K562 (cell line): ENCODE measurements around the gene RNPEP.
A peak's percentile ranks its signal among the peaks of the same experiment; 100 is the strongest.

Experiments
- CHD1 ChIP-seq: fragments of 200-600 bp; sonication (generic); IDR thresholded peaks from one replicate; pipeline ENCODE4 v1.6.1; 2012; ENCODE audit warnings: mild to moderate bottlenecking, moderate library complexity, low read length, inconsistent platforms
- EGR1 ChIP-seq: fragments of 450-650 bp; conservative IDR thresholded peaks from 2 replicates; pipeline ENCODE4 v1.6.1; 2017; ENCODE audit warnings: mild to moderate bottlenecking
- EP300 ChIP-seq: IDR thresholded peaks from 2 replicates; pipeline ENCODE4 v1.6.1; 2012; ENCODE audit warnings: low read length, improper control_type of control experiment
- FOXP1 ChIP-seq: sonication (generic); formaldehyde crosslinking; IDR thresholded peaks from 2 replicates; pipeline ENCODE4 v1.8.0; 2022; ENCODE audit warnings: mild to moderate bottlenecking, missing genetic modification reagents
- KLF6 ChIP-seq: fragments of 250-450 bp; sonication (Bioruptor Pico); IDR thresholded peaks from 2 replicates; pipeline ENCODE4 v1.4.0; 2020; ENCODE audit warnings: mild to moderate bottlenecking, moderate library complexity, borderline replicate concordance
- MAFF ChIP-seq: IDR thresholded peaks from 2 replicates; pipeline ENCODE4 v1.6.1; 2012; ENCODE audit warnings: low read length, improper control_type of control experiment
- NFATC3 ChIP-seq: fragments of 450-650 bp; IDR thresholded peaks from 2 replicates; pipeline ENCODE4 v1.6.1; 2017; ENCODE audit warnings: mild to moderate bottlenecking
- NFE2 ChIP-seq: IDR thresholded peaks from 2 replicates; pipeline ENCODE4 v1.6.1; 2014; ENCODE audit warnings: antibody characterized with exemption, low read depth
- POLR2A ChIP-seq: fragments of 450-650 bp; conservative IDR thresholded peaks from 2 replicates; pipeline ENCODE4 v1.6.1; 2016
- RCOR1 ChIP-seq, 2 experiments: IDR thresholded peaks; 2 replicates each; pipeline ENCODE4 v1.6.1; 2012; ENCODE audit warnings: low read depth in 2 of 2, low read length in 2 of 2, borderline replicate concordance in 1 of 2, improper control_type of control experiment in 1 of 2
- SP2 ChIP-seq: IDR thresholded peaks from 2 replicates; pipeline ENCODE4 v1.6.1; 2011; ENCODE audit warnings: mild to moderate bottlenecking, low read depth, low read length, moderate library complexity; ENCODE audit not compliant: poor library complexity, severe bottlenecking; ENCODE audit errors: extremely low read depth
- TF ChIP-seq, protein P1 (sequence below): sonication (generic); formaldehyde crosslinking; IDR thresholded peaks from 2 replicates; pipeline ENCODE4 v1.8.1; 2022; ENCODE audit warnings: missing genetic modification reagents

DNA sequence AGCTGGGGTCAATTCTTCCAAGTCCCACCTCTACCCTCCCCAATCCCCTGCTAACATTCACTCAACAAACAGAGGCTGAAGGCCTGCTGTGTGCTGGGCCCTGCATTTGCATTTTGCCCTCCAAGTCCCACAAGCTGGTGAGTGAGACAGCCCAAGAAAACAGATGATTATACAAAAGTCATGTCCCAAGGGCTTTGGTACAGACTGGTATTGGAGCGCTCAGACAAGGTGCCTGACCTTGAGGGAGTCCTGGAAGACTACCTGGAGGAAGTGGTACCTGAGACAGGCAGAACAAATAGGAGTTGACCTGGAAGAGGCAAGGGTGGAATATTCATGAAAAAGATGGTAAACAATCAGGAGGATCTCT is 40.3 kb upstream of the RNPEP start:
- TF ChIP-seq SP2 (no peak), NFATC3 (no peak), EP300 (no peak), NFE2 (no peak), POLR2A (no peak), EGR1 (no peak), FOXP1 (no peak), KLF6 (CRISPR knock-in tag) (no peak), MAFF (no peak), CHD1 (no peak), RCOR1 (IDR thresholded peaks at IDR 0.05; ENCODE audit: borderline replicate concordance in 1 of 2, low read depth in 2 of 2, low read length in 2 of 2) (peak in 1 of 2 experiments; percentile 65; a peak in 1 of 4 replicates)
- TF ChIP-seq, protein P1, sequence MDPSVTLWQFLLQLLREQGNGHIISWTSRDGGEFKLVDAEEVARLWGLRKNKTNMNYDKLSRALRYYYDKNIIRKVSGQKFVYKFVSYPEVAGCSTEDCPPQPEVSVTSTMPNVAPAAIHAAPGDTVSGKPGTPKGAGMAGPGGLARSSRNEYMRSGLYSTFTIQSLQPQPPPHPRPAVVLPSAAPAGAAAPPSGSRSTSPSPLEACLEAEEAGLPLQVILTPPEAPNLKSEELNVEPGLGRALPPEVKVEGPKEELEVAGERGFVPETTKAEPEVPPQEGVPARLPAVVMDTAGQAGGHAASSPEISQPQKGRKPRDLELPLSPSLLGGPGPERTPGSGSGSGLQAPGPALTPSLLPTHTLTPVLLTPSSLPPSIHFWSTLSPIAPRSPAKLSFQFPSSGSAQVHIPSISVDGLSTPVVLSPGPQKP (CRISPR knock-in tag), result no peak
